Measurements from ENCODE around the gene NLRP6.
"Not testable (repeated sequence)": the region's sequence is repeated elsewhere in the genome, so short reads cannot be mapped to it uniquely, and the experiment has no call there.

DNA sequence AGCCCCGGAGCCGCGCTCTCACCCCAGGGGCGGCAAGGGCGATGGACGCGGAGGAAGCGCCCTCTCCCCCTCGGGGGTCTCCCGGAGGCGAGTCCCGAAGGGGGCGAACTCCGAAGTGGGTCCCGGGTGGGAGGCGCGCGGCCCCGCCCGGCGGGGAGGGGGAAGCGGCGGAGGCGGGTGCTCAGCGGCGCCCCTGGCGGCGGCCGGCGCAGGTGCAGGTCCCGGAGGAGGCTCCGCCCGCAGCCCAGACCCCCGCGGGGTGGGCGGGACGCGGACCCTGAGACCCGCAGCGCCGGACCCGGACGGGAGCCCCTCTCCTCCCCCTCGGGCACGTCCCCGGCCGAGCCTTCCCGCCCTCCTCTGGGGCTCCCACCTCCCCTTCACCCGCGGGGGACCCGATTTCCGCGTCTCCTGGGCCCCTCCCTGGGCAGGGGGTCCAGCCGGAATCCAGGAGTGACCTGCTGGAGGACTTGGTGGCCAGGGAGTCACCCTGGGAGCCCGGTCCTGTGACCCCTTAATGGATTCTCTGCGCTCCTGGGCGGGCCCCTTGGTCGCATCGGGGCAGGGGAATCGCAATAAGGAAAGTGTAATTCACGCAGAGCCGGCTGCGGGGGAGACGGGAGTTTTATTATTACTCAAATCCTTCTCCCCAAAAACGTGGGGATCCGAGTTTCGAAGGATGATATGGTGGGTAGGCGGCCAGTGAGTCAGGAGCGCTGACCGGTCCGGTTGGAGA, 33.0 kb downstream of the NLRP6 start:
- TF ChIP-seq EZH2 (IDR thresholded peaks at IDR 0.05; ENCODE audit: insufficient read depth, poor library complexity, severe bottlenecking); EZH2phosphoT487 (IDR thresholded peaks at IDR 0.05; ENCODE audit: insufficient read depth, low read depth): not testable (repeated sequence)

Measured in GM23248 (cell line).